ENCODE data around the gene TTC24. TPM values are rescaled to one million over a fixed set of nuclear protein-coding genes. Genes with fewer than 3 reads are reported as not detected.

The TTC24 gene
- total and polyA plus RNA-seq, 7 donors: 2.6 TPM; not detected in 6

- Histone ChIP-seq H3K27me3 (no peaks in the 10 kb centered on the region), H3K36me3 (no peaks in the 10 kb centered on the region), H3K4me1 (peaks cover 0 to 3% (median under 1%) of the 10 kb centered on the region in 4 donors), H3K9me3 (no peaks in the 10 kb centered on the region), H3K27ac (no peak overlapping the region), H3K4me3 (no peak overlapping the region)
- WGBS, 2 donors: 87 to 91% methylated on average over 7 of the region's 8 CpGs
- intact Hi-C loops (cut with DNase I): no loop called here
- peak; percentile 26 for DNase-seq
- no peak for TF ChIP-seq CTCF (IDR thresholded peaks at IDR 0.05)
- TF ChIP-seq POLR2AphosphoS5 (IDR thresholded peaks at IDR 0.05): no peak
- no peak for TF ChIP-seq EP300 (IDR thresholded peaks at IDR 0.05)
- no peak for TF ChIP-seq POLR2A (IDR thresholded peaks at IDR 0.05)
Observed at GRCh38 chr1:156559086-156559796, 20.3 kb upstream of the TTC24 start.

- TF ChIP-seq CTCF (IDR thresholded peaks at IDR 0.05): no peak
- TF ChIP-seq POLR2A (IDR thresholded peaks at IDR 0.05): no peak
- no peak for TF ChIP-seq POLR2AphosphoS5 (IDR thresholded peaks at IDR 0.05)
- no peak for TF ChIP-seq EP300 (IDR thresholded peaks at IDR 0.05)
- 79 to 84% methylated on average over 5 of the region's 5 CpGs for WGBS, 2 donors
- Histone ChIP-seq H3K9me3 (no peaks in the 10 kb centered on the region), H3K4me3 (no peak overlapping the region), H3K4me1 (no peaks in the 10 kb centered on the region), H3K36me3 (no peaks in the 10 kb centered on the region), H3K27me3 (no peaks in the 10 kb centered on the region), H3K27ac (peak overlapping the region in 2 of 4 donors; percentile 22 to 37)
- intact Hi-C loops (cut with DNase I): no loop called here
- peak; percentile 25 for DNase-seq
Observed at GRCh38 chr1:156559797-156560385, 19.6 kb upstream of the TTC24 start.

- no peaks in the 10 kb centered on the region for H3K27me3 ChIP-seq
- WGBS, 2 donors: 77 to 78% methylated on average over 5 of the region's 5 CpGs
- no peaks in the 10 kb centered on the region for H3K9me3 ChIP-seq
- TF ChIP-seq POLR2A (IDR thresholded peaks at IDR 0.05): no peak
- no peak for TF ChIP-seq CTCF (IDR thresholded peaks at IDR 0.05)
- TF ChIP-seq EP300 (IDR thresholded peaks at IDR 0.05): no peak
- no peak for TF ChIP-seq POLR2AphosphoS5 (IDR thresholded peaks at IDR 0.05)
- no peaks in the 10 kb centered on the region for H3K36me3 ChIP-seq
- intact Hi-C loops (cut with DNase I): no loop called here
- H3K4me3 ChIP-seq: no peak overlapping the region
- no peaks in the 10 kb centered on the region for H3K4me1 ChIP-seq
- H3K27ac ChIP-seq: peak overlapping the region in 2 of 4 donors; percentile 37 to 39
- peak; percentile 65 for DNase-seq
Observed at GRCh38 chr1:156560585-156561163, 18.8 kb upstream of the TTC24 start.

- H3K36me3 ChIP-seq: no peaks in the 10 kb centered on the region
- no peak for TF ChIP-seq POLR2AphosphoS5 (IDR thresholded peaks at IDR 0.05)
- no peak for TF ChIP-seq POLR2A (IDR thresholded peaks at IDR 0.05)
- H3K4me3 ChIP-seq: no peak overlapping the region
- DNase-seq: peak; percentile 32
- WGBS, 2 donors: 90 to 92% methylated on average over 2 of the region's 2 CpGs
- H3K9me3 ChIP-seq: no peaks in the 10 kb centered on the region
- intact Hi-C loops (cut with DNase I): no loop called here
- H3K27ac ChIP-seq: no peak overlapping the region
- no peaks in the 10 kb centered on the region for H3K4me1 ChIP-seq
- peaks cover 0 to 4% (median 0%) of the 10 kb centered on the region in 3 donors for H3K27me3 ChIP-seq
Observed at GRCh38 chr1:156565519-156565918, 14.0 kb upstream of the TTC24 start.

GRCh38 chr1:156566436-156566835 lies 13.1 kb upstream of the TTC24 start:
- Histone ChIP-seq H3K27me3 (peaks cover 0 to 6% (median 4%) of the 10 kb centered on the region in 3 donors), H3K27ac (no peak overlapping the region), H3K4me3 (no peak overlapping the region), H3K9me3 (no peaks in the 10 kb centered on the region), H3K36me3 (no peaks in the 10 kb centered on the region), H3K4me1 (peaks cover 0 to 4% (median 0%) of the 10 kb centered on the region in 4 donors)
- TF ChIP-seq POLR2AphosphoS5 (IDR thresholded peaks at IDR 0.05): no peak
- intact Hi-C loops (cut with DNase I): no loop called here
- 87 to 93% methylated on average over 4 of the region's 4 CpGs for whole genome bisulfite sequencing, 2 donors
- DNase-seq: peak; percentile 24
